Panc1 (cell line): ENCODE results near the gene ZNF324B.

Experiments used
- POLR2AphosphoS5 ChIP-seq: IDR thresholded peaks from 2 replicates; pipeline ENCODE4 v1.6.1; 2012; ENCODE audit warnings: mild to moderate bottlenecking, low read depth, low read length, moderate library complexity
- TF ChIP-seq, protein P1 (sequence below): fragments of 450-650 bp; IDR thresholded peaks from 2 replicates; pipeline ENCODE4 v1.5.1; 2017; ENCODE audit warnings: mild to moderate bottlenecking
- TF ChIP-seq, protein P2 (sequence below), 2 experiments: IDR thresholded peaks; 2 replicates each; pipeline ENCODE4 v1.6.1; 2011 to 2012; ENCODE audit warnings: low read depth in 2 of 2, control low read depth in 1 of 2, low read length in 1 of 2, mild to moderate bottlenecking in 1 of 2, moderate library complexity in 1 of 2; ENCODE audit not compliant: insufficient read depth in 1 of 2

DNA sequence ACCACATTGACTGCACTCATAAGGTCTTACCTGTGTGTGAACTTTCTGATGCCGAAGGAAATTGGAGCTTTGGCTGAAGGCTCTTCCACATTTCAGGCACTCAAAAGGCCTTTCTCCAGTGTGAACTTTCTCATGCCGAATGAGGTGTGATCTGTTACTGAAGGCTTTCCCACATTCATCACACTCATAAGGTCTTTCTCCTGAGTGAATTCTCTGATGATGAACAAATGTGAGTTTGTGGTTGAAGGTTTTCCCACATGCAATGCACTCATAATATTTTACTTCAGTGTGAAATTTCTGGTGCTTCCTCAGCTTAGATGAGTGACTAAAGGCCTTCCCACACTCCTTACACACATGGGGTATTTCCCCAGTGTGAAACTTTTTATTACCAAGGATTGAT, 17.2 kb upstream of the ZNF324B start:
- TF ChIP-seq POLR2AphosphoS5 = no peak
- TF ChIP-seq, protein P1, sequence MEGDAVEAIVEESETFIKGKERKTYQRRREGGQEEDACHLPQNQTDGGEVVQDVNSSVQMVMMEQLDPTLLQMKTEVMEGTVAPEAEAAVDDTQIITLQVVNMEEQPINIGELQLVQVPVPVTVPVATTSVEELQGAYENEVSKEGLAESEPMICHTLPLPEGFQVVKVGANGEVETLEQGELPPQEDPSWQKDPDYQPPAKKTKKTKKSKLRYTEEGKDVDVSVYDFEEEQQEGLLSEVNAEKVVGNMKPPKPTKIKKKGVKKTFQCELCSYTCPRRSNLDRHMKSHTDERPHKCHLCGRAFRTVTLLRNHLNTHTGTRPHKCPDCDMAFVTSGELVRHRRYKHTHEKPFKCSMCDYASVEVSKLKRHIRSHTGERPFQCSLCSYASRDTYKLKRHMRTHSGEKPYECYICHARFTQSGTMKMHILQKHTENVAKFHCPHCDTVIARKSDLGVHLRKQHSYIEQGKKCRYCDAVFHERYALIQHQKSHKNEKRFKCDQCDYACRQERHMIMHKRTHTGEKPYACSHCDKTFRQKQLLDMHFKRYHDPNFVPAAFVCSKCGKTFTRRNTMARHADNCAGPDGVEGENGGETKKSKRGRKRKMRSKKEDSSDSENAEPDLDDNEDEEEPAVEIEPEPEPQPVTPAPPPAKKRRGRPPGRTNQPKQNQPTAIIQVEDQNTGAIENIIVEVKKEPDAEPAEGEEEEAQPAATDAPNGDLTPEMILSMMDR = no peak
- TF ChIP-seq, protein P2, sequence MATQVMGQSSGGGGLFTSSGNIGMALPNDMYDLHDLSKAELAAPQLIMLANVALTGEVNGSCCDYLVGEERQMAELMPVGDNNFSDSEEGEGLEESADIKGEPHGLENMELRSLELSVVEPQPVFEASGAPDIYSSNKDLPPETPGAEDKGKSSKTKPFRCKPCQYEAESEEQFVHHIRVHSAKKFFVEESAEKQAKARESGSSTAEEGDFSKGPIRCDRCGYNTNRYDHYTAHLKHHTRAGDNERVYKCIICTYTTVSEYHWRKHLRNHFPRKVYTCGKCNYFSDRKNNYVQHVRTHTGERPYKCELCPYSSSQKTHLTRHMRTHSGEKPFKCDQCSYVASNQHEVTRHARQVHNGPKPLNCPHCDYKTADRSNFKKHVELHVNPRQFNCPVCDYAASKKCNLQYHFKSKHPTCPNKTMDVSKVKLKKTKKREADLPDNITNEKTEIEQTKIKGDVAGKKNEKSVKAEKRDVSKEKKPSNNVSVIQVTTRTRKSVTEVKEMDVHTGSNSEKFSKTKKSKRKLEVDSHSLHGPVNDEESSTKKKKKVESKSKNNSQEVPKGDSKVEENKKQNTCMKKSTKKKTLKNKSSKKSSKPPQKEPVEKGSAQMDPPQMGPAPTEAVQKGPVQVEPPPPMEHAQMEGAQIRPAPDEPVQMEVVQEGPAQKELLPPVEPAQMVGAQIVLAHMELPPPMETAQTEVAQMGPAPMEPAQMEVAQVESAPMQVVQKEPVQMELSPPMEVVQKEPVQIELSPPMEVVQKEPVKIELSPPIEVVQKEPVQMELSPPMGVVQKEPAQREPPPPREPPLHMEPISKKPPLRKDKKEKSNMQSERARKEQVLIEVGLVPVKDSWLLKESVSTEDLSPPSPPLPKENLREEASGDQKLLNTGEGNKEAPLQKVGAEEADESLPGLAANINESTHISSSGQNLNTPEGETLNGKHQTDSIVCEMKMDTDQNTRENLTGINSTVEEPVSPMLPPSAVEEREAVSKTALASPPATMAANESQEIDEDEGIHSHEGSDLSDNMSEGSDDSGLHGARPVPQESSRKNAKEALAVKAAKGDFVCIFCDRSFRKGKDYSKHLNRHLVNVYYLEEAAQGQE (IDR thresholded peaks at IDR 0.05; ENCODE audit: insufficient read depth in 1 of 2, low read depth in 2 of 2, low read length in 1 of 2) = no peak
